MM.1S (cell line): ENCODE measurements around the gene KRTAP2-4.
"Not testable (repeated sequence)": the region's sequence is repeated elsewhere in the genome, so short reads cannot be mapped to it uniquely, and the experiment has no call there.

Experiments
- DNase-seq: peaks from one replicate; pipeline ENCODE4 v3.0.0-alpha.2; 2015
- H2AFZ ChIP-seq: fragments of 300-600 bp; sonication (generic); 2 replicates; pipeline ENCODE4 v1.6.0; 2016; ENCODE audit warnings: antibody characterized with exemption, low read length
- H3F3A ChIP-seq: fragments of 300-600 bp; sonication (generic); 2 replicates; pipeline ENCODE4 v1.6.1; 2016; ENCODE audit warnings: mild to moderate bottlenecking, antibody characterized with exemption, low read length, moderate library complexity, mixed read lengths; ENCODE audit not compliant: insufficient read depth
- H3K27ac ChIP-seq: fragments of 300-600 bp; sonication (generic); 2 replicates; pipeline ENCODE4 v1.5.1; 2016; ENCODE audit warnings: mild to moderate bottlenecking, low read length
- H3K27me3 ChIP-seq: fragments of 300-600 bp; sonication (generic); replicated peaks from 2 replicates; pipeline ENCODE4 v1.6.0; 2016; ENCODE audit warnings: low read length; ENCODE audit not compliant: insufficient read depth
- H3K36me3 ChIP-seq: fragments of 300-600 bp; sonication (generic); replicated peaks from 2 replicates; pipeline ENCODE4 v1.6.1; 2016; ENCODE audit warnings: mild to moderate bottlenecking, low read length, mixed read lengths; ENCODE audit not compliant: insufficient read depth
- H3K4me1 ChIP-seq: fragments of 300-600 bp; sonication (generic); 2 replicates; pipeline ENCODE4 v1.6.1; 2016; ENCODE audit warnings: low read length, mixed read lengths
- H3K4me2 ChIP-seq: fragments of 300-600 bp; sonication (generic); 2 replicates; pipeline ENCODE4 v1.6.0; 2016; ENCODE audit warnings: low read depth, low read length
- H3K4me3 ChIP-seq: fragments of 300-600 bp; sonication (generic); 2 replicates; pipeline ENCODE4 v1.5.1; 2016; ENCODE audit warnings: low read length, mixed read lengths
- H3K79me2 ChIP-seq: fragments of 300-600 bp; sonication (generic); 2 replicates; pipeline ENCODE4 v1.6.1; 2016; ENCODE audit warnings: mixed run types, low read length, mixed read lengths
- H3K9ac ChIP-seq: fragments of 300-600 bp; sonication (generic); 2 replicates; pipeline ENCODE4 v1.6.1; 2016; ENCODE audit warnings: low read length, mixed read lengths
- H3K9me2 ChIP-seq: fragments of 300-600 bp; sonication (generic); replicated peaks from 2 replicates; pipeline ENCODE4 v1.6.1; 2016; ENCODE audit warnings: mild to moderate bottlenecking, low read length, mixed read lengths; ENCODE audit not compliant: insufficient read depth
- H3K9me3 ChIP-seq: fragments of 300-600 bp; sonication (generic); replicated peaks from 2 replicates; pipeline ENCODE4 v1.6.1; 2016; ENCODE audit warnings: mild to moderate bottlenecking, low read length, mixed read lengths; ENCODE audit not compliant: insufficient read depth
- H4K20me1 ChIP-seq: fragments of 300-600 bp; sonication (generic); 2 replicates; pipeline ENCODE4 v1.6.1; 2016; ENCODE audit warnings: mild to moderate bottlenecking, low read length, moderate library complexity, mixed read lengths; ENCODE audit not compliant: insufficient read depth
- EZH2 ChIP-seq: fragments of 300-600 bp; sonication (generic); optimal IDR thresholded peaks from 2 replicates; pipeline ENCODE3; 2017; ENCODE audit warnings: low read depth, mild to moderate bottlenecking, antibody characterized with exemption, low read length, mixed read lengths
- EZH2phosphoT487 ChIP-seq: fragments of 300-600 bp; sonication (generic); IDR thresholded peaks from 2 replicates; pipeline ENCODE4 v1.6.1; 2018; ENCODE audit warnings: antibody characterized with exemption, low read length
- TF ChIP-seq, protein P1 (sequence below): fragments of 300-600 bp; sonication (generic); IDR thresholded peaks from 2 replicates; pipeline ENCODE4 v1.5.1; 2016; ENCODE audit warnings: antibody characterized with exemption, low read length, mixed read lengths

The KRTAP2-4 gene

GRCh38 chr17:41098042-41098441 lies 32.4 kb upstream of the KRTAP2-4 start, which contains the start of gene KRTAP4-8:
Gene KRTAP4-8 (minus strand): TSS chr17:41098142. CDS start chr17:41098084, 58 bp downstream.
- Histone ChIP-seq H3K4me1 (no peaks in the 10 kb centered on the region), H4K20me1 (no peaks in the 10 kb centered on the region), H3K79me2 (no peaks in the 10 kb centered on the region), H3K9me2 (no peaks in the 10 kb centered on the region), H3K9me3 (no peaks in the 10 kb centered on the region), H3K27me3 (no peaks in the 10 kb centered on the region), H3K36me3 (no peaks in the 10 kb centered on the region), H3K27ac (no peak within 1 kb of the TSS), H3K4me3 (no peak within 1 kb of the TSS), H3K4me2 (no peak within 1 kb of the TSS), H3K9ac (no peak within 1 kb of the TSS), H2AFZ (no peak within 1 kb of the TSS), H3F3A (no peaks in the 10 kb centered on the region)
- TF ChIP-seq EZH2: no peak
- TF ChIP-seq EZH2phosphoT487: no peak
- TF ChIP-seq, protein P1, sequence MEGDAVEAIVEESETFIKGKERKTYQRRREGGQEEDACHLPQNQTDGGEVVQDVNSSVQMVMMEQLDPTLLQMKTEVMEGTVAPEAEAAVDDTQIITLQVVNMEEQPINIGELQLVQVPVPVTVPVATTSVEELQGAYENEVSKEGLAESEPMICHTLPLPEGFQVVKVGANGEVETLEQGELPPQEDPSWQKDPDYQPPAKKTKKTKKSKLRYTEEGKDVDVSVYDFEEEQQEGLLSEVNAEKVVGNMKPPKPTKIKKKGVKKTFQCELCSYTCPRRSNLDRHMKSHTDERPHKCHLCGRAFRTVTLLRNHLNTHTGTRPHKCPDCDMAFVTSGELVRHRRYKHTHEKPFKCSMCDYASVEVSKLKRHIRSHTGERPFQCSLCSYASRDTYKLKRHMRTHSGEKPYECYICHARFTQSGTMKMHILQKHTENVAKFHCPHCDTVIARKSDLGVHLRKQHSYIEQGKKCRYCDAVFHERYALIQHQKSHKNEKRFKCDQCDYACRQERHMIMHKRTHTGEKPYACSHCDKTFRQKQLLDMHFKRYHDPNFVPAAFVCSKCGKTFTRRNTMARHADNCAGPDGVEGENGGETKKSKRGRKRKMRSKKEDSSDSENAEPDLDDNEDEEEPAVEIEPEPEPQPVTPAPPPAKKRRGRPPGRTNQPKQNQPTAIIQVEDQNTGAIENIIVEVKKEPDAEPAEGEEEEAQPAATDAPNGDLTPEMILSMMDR: no peak
- no peak for DNase-seq

DNA sequence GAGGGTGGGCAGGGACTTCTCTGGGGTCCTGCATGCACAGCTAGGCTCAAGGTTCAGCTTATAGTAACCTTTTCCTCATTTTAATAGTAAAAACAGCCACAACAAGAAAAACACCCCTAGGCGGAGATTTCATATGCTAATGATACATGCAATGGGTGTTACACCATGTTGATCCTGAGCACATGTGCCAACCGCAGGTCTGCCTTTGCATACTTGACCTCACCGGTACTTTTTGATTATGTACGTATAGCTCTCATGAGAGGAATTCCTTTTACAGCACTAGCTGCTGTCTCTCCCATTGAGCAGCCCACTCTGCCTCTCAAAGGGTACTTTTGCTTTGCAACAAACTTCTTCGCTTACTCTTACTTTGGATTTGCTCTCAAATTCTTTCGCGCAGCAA lies 30.4 kb upstream of the KRTAP2-4 start:
- no peaks in the 10 kb centered on the region for H3K79me2 ChIP-seq
- H3K27me3 ChIP-seq: no peaks in the 10 kb centered on the region
- H3K9me2 ChIP-seq: no peaks in the 10 kb centered on the region
- H3K4me3 ChIP-seq: no peak overlapping the region
- no peaks in the 10 kb centered on the region for H4K20me1 ChIP-seq
- DNase-seq: no peak
- TF ChIP-seq, protein P1: no peak
- TF ChIP-seq EZH2phosphoT487 (no peak), EZH2 (no peak)
- no peaks in the 10 kb centered on the region for H3K4me1 ChIP-seq
- no peak overlapping the region for H3K27ac ChIP-seq
- no peak overlapping the region for H3K9ac ChIP-seq
- no peak overlapping the region for H3K4me2 ChIP-seq
- H3K36me3 ChIP-seq: no peaks in the 10 kb centered on the region
- no peak overlapping the region for H2AFZ ChIP-seq
- no peaks in the 10 kb centered on the region for H3K9me3 ChIP-seq
- H3F3A ChIP-seq: no peaks in the 10 kb centered on the region

GRCh38 chr17:41088760-41089352 lies 23.2 kb upstream of the KRTAP2-4 start:
- not testable (repeated sequence) for DNase-seq, H3K4me1 ChIP-seq, H3K27me3 ChIP-seq, H3K4me2 ChIP-seq, H3K9me2 ChIP-seq, H3F3A ChIP-seq, H3K9me3 ChIP-seq, H3K4me3 ChIP-seq, H3K36me3 ChIP-seq, H3K27ac ChIP-seq, H3K79me2 ChIP-seq, H4K20me1 ChIP-seq, H2AFZ ChIP-seq, H3K9ac ChIP-seq

- H3K9me2 ChIP-seq, H2AFZ ChIP-seq, H3K79me2 ChIP-seq, H3K4me2 ChIP-seq, H3K27ac ChIP-seq, H3K9me3 ChIP-seq, H3K4me3 ChIP-seq, H4K20me1 ChIP-seq, H3K36me3 ChIP-seq, H3F3A ChIP-seq, H3K4me1 ChIP-seq, H3K27me3 ChIP-seq, H3K9ac ChIP-seq, DNase-seq: not testable (repeated sequence)
Observed at GRCh38 chr17:41084100-41084856, 18.6 kb upstream of the KRTAP2-4 start, which contains the start of gene KRTAP4-7. Gene KRTAP4-7 (plus strand): TSS chr17:41084150. CDS start chr17:41084207, 57 bp downstream.

DNA sequence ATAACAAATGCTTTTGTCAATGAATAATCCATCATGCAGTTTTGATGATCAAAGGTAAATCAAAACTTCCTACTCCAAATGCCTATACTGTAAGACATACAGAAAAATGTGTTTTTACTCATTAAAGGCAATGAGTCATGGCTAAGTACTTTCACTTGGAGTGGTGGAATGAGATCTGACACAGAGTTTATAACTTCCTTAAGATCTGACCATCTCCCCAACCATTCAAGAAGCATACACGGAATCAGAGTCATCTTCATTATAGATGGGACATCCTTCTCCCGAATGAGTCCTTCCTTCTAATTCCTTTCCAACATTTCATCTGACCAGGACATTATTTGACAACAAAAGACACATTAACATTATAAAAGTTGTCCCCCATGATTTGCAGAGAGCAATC lies 17.7 kb upstream of the KRTAP2-4 start:
- H3F3A ChIP-seq: not testable (repeated sequence)

More for the DNA sequence above, 17.7 kb upstream of the KRTAP2-4 start:
- not testable (repeated sequence) for H3K4me3 ChIP-seq, H2AFZ ChIP-seq, H3K9me2 ChIP-seq, H3K36me3 ChIP-seq, H3K9ac ChIP-seq, H3K4me1 ChIP-seq, H4K20me1 ChIP-seq, H3K4me2 ChIP-seq, H3K27me3 ChIP-seq, H3K27ac ChIP-seq, DNase-seq, H3K79me2 ChIP-seq, H3K9me3 ChIP-seq
